HG02588 (cell line): ENCODE measurements around the gene COL4A4.

Experiments used
- ATAC-seq: cut with Tn5 transposase; IDR thresholded peaks from one replicate; pipeline ENCODE4 v1.9.1; 2021; ENCODE audit warnings: mild to moderate bottlenecking, moderate library complexity; ENCODE audit not compliant: unreplicated experiment

The COL4A4 gene

GRCh38 chr2:226985583-226985946 lies 178.4 kb downstream of the COL4A4 start:
- ATAC-seq: no peak

DNA sequence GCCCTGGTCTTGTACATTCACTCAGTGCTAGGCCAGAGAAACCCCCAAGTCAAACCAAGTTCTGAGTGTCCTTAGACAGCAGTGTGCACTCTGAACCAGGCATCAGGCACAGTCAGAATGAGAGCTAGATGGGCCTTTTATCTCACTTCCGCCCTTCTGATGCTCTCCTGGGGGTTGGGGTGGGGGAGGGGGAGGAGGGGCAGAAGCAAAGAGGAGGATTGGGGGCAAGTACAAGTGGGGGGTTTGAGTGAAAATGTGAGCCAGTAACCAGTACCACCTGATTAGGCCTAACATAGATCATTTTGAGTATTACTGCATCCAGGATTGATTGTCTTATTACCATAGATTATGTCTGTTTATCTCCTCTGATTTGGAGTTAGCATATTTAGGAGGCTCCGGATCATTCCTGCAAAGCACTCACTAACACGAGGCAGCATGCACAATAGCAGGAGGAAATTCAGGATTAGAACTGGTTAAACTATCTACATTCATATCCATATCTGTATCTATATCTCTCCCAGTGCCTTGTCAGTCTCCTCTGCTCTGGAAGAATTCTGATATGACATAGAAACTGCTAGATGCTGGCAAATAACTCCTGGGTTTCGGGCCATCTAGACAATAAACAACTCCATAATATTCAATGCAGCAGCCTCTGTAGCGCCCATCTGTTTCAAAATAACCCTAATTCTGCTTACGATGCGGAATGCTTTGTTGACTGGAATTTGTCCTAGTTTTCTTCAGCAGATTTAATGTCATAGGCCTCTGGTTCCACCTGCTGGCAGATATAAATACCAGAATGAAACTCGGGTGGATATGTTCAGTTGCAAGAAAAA lies 179.0 kb downstream of the COL4A4 start:
- peak; percentile 97 for ATAC-seq

DNA sequence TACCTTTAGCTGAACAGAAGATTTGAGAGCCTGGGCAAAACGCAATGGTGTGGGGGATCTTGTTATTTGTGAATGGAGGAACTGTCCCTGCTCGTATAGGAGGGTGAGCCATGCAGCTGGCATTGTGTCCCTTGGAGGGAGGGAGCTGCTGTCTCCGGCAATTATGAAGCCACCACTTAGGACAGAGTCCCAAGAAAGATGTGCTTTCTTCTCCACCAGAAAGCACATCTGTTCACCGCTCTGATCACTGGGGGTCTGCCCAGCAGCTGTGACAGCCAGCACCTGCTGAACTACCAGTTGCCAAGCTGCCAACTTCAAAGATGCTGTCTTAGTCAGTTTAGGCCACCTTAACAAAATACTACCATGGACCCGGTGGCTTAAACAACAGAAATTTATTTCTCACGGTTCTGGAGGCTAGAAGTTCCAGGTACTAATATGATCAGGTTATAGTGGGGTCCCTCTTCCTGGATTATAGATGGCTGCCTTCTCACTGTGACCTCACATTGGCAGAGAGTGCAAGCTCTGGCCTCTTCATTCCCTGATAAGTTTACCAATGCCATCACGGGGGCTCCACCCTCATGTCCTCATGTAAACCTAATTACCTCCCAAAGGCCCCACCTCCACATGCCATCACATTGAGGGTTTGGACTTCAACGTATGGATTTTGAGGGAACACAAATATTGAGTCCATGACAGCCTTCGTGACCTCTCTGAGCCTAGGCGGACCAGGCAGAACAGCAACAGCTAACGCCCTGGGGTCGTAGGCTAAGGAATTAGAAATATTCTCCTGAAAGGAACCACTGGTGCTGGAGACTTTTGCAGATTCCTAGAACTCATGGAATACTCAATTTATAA lies 179.9 kb downstream of the COL4A4 start:
- ATAC-seq: no peak

DNA sequence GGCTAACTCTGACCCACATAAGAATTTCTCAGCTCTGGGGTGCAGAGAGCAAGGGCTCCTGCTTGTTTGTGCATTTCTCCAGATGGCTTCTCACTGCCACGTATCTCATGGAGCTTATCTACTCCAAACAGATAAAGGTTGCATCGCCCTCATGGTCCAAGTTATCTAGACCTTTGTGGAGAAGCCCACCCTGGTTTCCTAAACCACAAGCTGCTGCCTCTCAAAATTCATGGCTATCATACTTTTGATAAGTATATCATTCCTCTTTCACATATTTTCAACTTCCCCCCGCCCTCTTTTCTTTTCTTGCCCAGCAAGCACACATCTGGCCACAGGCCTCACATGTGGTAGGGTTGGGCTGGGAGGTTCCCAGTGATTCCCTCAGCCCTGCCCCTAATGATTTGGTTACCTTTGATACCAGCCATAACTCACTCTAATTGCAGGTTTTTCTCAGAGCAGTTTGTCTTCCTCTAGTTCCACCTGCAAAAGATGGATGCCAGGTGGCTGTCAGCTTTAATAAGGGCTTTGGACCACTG lies 182.1 kb downstream of the COL4A4 start:
- ATAC-seq: no peak

DNA sequence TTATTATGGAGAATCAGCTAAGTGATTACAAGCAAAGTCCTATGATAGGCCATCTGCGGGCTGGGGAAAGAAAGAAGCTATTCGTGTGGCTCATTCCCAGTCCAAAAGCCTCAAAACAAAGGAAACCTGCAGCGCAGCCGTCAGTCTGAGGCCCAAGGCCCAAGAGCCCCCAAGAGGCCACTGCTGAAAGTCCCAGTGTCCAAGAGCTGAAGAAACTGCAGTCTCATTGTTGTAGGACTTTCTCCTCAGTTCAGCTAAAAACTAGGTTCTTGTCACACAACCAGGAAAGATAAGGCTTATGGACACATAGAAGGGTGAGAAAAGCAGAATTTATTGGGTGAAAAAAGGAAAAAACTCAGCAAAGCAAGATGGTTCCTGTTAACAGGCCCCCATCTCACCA lies 185.0 kb downstream of the COL4A4 start:
- no peak for ATAC-seq

- no peak for ATAC-seq
These were observed 185.7 kb downstream of the COL4A4 start for GRCh38 chr2:226978300-226978699.

DNA sequence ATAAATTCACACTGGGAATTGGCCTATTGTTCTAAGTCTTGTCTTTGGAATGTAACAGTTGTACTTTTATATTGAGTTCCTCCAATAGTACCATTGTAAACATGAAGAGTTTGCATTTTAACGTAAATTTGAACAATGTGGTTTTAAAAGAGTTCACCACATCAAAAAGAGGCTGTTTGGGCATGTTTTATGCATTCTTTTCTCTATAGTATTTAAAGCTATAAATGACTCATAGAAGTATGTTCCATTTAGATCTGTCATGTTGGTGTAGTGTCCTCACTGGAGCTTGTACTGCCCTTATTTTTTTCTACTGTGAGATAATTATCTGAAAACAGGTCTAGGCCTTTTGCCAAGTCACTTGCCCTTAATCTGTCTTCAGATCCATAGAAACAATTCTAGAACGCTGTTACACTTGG lies 186.2 kb downstream of the COL4A4 start:
- no peak for ATAC-seq

- no peak for ATAC-seq
These were observed 190.2 kb downstream of the COL4A4 start for GRCh38 chr2:226973816-226974215.

DNA sequence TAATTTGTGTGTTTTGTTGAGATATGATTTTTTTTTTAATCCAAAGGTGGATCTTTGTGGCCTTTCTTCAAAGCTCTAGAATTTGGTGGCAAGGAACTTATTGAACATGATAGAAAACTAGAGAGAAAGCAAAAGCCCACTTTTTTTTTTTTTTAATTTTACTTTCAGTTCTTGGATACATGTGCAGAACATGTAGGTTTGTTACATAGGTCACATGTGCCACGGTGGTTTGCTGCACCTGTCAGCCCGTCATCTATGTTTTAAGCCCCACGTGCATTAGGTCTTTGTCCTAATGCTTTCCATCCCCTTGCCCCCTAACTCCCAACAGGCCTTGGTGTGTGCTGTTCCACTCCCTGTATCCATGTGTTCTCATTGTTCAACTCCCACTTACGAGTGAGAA lies 192.2 kb downstream of the COL4A4 start:
- no peak for ATAC-seq

GRCh38 chr2:226971084-226971483 lies 192.9 kb downstream of the COL4A4 start:
- peak; percentile 50 for ATAC-seq

GRCh38 chr2:226970362-226970761 lies 193.6 kb downstream of the COL4A4 start:
- ATAC-seq: peak; percentile 46

GRCh38 chr2:226969417-226970080 lies 194.5 kb downstream of the COL4A4 start:
- no peak for ATAC-seq

- ATAC-seq: no peak
These were observed 198.6 kb downstream of the COL4A4 start for GRCh38 chr2:226965376-226965775.

DNA sequence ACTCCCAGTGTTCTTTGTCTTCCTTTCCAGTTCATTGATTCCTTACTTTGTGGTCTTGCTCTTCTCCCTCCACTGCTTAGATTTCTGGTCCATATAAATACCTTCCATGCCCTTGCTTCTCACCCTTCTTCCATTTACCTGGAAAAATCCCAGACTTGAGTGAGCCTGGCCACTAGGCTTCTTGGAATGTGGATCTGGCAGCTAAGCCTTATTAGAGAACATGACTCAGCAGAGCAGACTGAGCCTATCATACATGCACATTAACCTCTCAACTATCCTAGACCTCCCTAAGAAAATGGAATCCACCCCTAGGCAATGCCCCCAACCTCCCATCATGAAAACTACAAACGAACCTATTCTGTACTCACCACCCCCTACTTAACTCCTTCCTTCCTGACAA lies 200.5 kb downstream of the COL4A4 start:
- ATAC-seq: no peak

- no peak for ATAC-seq
These were observed 201.7 kb downstream of the COL4A4 start for GRCh38 chr2:226962176-226962773.

DNA sequence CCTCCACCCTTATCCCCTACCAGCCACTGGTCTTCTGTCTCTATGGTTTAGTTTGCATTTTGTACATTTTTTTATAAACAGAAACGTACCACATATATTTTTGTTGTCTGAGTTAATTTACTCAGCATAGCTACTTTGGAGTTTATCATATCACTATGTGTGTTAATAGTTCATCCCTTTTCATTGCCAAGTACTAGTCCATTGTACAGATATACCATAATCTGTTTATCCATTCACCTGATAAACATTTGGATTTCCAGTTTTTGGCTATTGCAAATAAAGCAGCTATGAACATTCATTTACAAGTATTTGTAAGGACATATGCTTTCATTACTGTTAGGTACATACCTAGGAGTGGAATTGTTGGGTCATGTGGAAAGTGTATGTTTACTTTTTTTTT lies 204.6 kb downstream of the COL4A4 start:
- no peak for ATAC-seq

GRCh38 chr2:226956659-226957058 lies 207.3 kb downstream of the COL4A4 start:
- ATAC-seq: no peak

DNA sequence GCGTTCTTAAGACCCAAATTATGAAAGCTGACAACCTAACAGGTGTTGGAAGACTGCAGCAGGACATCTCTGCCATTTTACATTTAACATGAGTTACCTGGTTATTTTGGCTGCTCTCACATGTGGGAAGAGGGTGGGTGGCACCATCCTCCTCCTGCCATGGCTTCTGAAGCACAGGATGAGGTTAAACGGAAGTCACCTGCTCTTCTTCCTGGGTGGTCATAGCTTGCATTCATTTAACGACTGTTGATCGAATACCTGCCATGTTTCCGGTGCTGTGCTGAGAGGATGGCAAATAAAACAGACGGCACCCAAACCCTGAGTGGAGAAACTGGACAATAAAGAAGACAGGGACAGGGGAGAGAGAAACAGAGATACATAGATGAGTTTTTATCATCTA lies 210.2 kb downstream of the COL4A4 start:
- ATAC-seq: no peak

- no peak for ATAC-seq
These were observed 210.8 kb downstream of the COL4A4 start for GRCh38 chr2:226953206-226953605.
